ENCODE results near the gene KMT2A. TPM values are rescaled to one million over a fixed set of nuclear protein-coding genes. Genes with fewer than 3 reads are reported as not detected.

The KMT2A gene
- total RNA-seq, 4 donors from 2014 or later: 39.3 to 84.8 (median 51.9) TPM

- ATAC-seq (ENCODE audit: low FRiP score) (no peak), DNase-seq (ENCODE audit: low spot score) (no peak)
- TF ChIP-seq, protein P1, sequence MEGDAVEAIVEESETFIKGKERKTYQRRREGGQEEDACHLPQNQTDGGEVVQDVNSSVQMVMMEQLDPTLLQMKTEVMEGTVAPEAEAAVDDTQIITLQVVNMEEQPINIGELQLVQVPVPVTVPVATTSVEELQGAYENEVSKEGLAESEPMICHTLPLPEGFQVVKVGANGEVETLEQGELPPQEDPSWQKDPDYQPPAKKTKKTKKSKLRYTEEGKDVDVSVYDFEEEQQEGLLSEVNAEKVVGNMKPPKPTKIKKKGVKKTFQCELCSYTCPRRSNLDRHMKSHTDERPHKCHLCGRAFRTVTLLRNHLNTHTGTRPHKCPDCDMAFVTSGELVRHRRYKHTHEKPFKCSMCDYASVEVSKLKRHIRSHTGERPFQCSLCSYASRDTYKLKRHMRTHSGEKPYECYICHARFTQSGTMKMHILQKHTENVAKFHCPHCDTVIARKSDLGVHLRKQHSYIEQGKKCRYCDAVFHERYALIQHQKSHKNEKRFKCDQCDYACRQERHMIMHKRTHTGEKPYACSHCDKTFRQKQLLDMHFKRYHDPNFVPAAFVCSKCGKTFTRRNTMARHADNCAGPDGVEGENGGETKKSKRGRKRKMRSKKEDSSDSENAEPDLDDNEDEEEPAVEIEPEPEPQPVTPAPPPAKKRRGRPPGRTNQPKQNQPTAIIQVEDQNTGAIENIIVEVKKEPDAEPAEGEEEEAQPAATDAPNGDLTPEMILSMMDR (IDR thresholded peaks at IDR 0.05): no peak
These were observed 97.8 kb downstream of the KMT2A start for GRCh38 chr11:118533769-118534729.

GRCh38 chr11:118535261-118535660 is 99.0 kb downstream of the KMT2A start:
- no peak for DNase-seq (ENCODE audit: low spot score)
- TF ChIP-seq, protein P1 (IDR thresholded peaks at IDR 0.05): no peak
- ATAC-seq (ENCODE audit: low FRiP score): no peak

DNA sequence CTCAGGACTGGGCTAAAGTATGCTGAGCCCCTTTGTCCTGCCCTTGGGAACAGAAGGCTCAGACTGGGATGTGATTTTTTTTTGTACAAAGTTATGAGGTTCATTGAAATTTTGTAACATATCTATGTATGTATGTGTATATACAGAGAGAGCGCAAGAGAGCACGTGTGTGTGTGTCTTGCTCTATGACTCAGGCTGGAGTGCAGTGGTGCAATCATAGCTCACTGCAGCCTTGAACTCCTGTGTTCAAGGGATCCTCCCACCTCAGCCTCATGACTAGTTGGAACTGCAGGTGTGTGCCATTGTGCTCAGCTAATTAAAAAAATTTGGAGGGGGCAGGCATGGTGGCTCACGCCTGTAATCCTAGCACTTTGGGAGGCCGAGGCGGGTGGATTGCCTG is 100.4 kb downstream of the KMT2A start:
- DNase-seq (ENCODE audit: low spot score) (no peak), ATAC-seq (ENCODE audit: low FRiP score) (no peak)

GRCh38 chr11:118537409-118537980 is 101.2 kb downstream of the KMT2A start:
- ATAC-seq (ENCODE audit: low FRiP score) (no peak), DNase-seq (ENCODE audit: low spot score) (no peak)
- TF ChIP-seq, protein P1 (IDR thresholded peaks at IDR 0.05): no peak

More for the DNA sequence above, 100.4 kb downstream of the KMT2A start:
- TF ChIP-seq, protein P1 (IDR thresholded peaks at IDR 0.05): no peak

DNA sequence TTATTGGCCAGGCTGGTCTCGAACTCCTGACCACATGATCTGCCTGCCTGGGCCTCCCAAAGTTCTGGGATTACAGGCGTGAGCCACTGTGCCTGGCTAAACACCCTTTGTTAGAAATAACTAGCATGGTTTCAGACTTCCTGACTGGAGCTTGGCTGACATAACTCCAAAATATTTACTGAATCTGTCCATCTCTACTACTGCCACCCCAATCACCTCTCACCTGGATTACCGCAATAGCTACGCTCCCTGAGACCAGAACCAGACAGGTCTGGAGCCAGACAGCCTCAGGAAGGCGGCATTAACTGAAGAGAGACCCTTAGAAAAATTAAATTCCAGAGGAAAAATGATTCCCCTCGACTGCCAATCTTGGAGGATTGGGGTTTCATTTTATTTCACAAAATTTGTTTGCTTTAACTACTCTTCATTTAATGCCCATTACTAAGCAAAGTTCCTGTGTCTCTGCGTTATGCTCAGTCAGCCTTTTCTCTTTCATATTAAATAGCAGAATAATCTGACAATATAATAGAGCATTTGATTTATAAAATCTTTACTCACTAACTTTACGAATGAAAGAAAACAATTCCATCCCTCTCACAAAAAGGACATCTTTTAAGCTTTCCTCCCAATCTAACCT is 107.8 kb downstream of the KMT2A start:
- ATAC-seq (ENCODE audit: low FRiP score): no peak
- TF ChIP-seq, protein P1 (IDR thresholded peaks at IDR 0.05): no peak
- DNase-seq (ENCODE audit: low spot score): no peak

DNA sequence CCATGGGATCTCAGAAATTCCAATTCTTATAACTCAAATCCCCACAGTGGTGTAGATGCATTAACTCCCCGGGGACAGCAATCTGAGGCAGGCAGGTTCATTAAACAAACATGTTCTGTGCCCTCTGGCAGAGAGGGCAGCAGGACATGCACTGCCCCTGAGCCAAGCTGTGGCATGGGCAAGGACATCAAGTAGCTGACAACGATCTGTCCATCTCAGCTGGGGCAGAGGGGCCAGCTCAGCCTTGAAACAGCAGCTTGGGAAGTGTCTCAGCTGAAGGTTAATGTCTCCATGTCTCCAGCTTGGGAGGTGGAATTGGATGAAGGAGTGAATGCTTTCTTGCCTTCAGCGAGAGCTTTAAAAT is 108.3 kb downstream of the KMT2A start:
- DNase-seq (ENCODE audit: low spot score) (no peak), ATAC-seq (ENCODE audit: low FRiP score) (no peak)
- TF ChIP-seq, protein P1 (IDR thresholded peaks at IDR 0.05): no peak
